Measurements from ENCODE around the gene VRK2.
"Not testable (repeated sequence)": the region's sequence is repeated elsewhere in the genome, so short reads cannot be mapped to it uniquely, and the experiment has no call there.

The VRK2 gene

DNA sequence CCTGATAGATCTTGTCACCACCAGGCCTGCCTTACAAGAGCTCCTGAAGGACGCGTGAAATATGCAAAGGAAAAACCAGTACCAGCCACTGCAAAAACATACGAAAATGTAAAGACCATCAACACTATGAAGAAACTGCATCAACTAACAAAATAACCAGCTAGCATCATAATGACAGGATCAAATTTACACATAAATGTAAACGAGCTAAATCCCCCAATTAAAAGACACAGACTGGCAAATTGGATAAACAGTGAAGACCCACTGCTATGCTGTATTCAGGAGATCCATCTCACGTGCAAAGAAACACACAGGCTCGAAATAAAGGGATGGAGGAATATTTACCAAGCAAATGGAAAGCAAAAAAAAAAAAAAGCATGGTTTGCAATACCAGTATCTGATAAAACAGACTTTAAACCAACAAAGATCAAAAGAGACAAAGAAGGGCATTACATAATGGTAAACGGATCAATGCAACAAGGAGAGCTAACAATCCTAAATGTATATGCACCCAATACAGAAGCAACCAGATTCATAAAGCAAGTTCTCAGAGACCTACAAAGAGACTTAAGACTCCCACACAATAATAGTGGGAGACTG is 123.8 kb downstream of the VRK2 start:
- not testable (repeated sequence) for DNase-seq

DNA sequence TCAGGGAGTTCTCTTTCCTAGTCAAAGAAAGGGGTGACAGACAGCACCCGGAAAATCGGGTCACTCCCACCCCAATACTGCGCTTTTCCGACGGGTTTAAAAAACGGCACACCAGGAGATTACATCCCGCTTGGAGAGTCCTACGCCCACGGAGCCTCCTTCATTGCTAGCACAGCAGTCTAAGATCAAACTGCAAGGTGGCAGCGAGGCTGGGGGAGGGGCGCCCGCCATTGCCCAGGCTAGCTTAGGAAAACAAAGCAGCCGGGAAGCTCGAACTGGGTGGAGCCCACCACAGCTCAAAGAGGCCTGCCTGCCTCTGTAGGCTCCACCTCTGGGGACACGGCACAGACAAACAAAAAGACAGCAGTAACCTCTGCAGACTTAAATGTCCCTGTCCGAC is 125.2 kb downstream of the VRK2 start:
- DNase-seq = not testable (repeated sequence)

DNA sequence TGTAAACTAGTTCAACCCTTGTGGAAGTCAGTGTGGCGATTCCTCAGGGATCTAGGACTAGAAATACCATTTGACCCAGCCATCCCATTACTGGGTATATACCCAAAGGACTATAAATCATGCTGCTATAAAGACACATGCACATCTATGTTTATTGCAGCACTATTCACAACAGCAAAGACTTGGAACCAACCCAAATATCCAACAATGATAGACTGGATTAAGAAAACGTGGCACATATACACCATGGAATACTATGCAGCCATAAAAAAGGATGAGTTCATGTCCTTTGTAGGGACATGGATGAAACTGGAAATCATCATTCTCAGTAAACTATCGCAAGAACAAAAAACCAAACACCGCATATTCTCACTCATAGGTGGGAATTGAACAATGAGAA is 130.6 kb downstream of the VRK2 start:
- not testable (repeated sequence) for DNase-seq

DNA sequence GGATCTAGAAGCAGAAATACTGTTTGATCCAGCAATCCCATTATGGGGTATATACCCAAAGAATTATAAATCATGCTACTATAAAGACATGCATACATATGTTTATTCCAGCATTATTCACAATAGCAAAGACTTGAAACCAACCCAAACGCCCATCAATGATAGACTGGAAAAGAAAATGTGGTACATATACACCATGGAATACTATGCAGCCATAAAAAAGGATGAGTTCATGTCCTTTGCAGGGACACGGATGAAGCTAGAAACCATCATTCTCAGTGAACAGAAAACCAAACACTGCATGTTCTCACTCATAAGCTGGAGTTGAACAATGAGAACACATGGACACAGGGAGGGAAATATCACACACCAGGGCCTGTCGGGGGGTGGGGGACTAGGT is 133.6 kb downstream of the VRK2 start:
- not testable (repeated sequence) for DNase-seq

DNA sequence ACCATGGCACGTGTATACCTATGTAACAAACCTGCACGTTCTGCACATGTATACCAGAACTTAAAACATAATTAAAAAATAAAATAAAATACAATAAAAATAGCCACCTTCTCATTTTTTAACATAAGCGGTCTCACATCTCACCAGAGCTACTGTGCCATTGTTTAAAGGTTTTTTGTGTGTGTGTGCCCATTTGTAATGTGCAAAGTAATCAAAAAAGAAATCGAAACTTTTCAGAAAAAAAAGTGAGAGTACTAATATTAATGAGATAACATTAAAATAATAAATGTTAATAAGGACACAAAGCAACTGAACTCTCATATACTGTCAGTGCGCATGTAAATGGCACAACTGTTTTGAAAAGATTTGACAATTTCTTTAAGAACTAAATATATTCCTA is 134.0 kb downstream of the VRK2 start:
- DNase-seq = no peak

DNA sequence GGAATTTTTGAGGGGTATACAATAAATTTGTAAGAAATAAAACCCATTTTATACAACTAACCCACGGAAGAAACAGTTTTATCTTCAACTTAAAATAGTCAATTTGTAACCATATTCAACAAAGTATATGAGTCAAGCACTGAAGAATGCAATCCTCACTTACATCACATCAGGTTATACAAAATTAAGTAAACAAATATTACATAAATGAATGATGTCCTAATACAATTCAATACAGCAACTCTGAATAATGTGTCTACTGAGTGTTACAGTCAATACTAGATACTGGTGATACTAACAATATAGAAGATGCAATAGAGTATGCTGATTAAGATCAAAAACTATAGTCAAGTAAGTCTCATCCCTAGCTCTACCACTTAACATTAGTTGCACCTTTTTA is 135.9 kb downstream of the VRK2 start:
- DNase-seq = no peak

DNA sequence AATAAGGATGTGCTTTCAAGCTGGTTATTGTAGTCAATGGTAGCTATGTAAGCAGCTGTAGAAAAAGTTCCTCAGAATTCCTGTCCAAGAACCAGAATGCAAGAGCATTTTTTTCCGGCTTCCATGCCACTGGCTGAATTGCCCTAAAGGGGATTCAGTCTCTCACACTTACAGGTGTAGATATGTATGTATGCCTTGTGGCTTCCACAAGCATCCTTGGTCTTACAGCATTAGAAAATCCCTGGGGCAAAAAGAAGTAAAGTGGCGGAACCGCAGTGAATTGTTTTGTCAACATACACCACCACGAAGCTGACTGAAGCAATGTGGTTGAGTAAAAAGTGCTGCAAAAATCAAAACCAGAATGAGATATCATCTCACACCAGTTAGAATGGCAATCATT is 139.9 kb downstream of the VRK2 start:
- DNase-seq = no peak

DNA sequence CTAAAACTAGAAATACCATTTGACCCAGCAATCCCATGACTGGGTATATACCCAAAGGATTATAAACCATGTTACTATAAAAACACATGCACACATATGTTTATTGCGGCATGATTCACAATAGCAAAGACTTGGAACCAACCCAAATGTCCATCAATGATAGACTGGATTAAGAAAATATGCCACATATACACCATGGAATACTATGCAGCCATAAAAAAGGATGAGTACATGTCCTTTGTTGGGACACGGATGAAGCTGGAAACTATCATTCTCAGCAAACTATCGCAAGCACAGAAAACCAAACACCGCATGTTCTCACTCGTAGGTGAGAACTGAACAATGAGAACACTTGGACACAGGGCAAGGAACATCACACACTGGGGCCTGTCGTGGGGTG is 140.4 kb downstream of the VRK2 start:
- DNase-seq = not testable (repeated sequence)

DNA sequence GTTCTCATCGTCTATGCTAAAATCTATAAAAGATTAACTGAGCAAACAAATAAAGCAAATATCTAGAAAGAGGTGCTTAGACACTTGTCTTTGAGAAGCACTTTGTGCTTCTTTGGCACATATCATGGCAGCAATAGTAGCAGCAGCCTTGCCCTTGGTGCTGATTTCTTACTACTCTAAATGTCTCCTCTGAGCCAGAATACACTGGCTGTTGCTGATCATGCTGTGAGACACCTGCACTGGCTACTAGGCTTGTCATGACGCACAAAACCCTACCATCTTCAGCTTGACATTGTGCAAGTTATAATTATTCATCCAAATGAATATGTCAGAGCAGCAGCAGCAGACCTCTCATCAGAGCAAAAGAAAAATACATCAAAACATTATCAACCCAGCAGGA is 147.9 kb downstream of the VRK2 start:
- DNase-seq = no peak

DNA sequence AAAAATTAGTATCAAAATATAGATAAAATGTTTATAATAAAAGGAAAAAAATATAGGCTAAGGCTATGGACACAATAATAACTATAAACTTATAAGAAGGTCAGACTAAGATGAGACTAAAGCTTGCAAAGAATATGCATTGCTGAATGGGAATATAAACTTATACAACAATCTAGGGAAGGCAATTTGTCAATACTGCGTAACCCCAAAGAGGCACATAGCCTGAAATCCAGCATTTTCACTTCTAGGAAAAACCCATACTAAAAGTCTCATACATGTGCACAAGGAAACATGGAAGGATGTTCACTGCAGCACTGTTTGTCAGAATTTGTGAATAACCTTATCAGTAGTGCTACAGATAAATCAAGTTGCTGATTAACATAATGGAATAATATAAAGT is 149.1 kb downstream of the VRK2 start:
- DNase-seq = no peak

DNA sequence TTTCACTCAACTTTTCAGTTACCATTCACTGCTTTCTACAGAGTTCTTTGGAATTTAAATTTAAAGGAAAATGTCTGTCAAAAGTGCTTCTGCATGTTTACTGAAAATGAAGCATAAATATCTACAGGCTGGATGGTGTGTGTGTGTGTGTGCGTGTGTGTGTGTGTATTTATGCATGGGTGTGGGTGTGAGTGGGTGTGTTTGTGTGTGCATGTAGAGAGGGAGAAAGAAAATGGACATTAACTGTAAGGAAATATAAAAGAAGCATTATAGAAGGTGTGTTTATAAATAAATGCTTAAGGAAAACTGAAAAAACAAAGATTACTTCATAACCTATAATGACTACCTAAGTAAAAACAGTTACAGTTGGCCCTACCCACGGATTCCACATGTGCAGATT is 151.3 kb downstream of the VRK2 start:
- DNase-seq = no peak

DNA sequence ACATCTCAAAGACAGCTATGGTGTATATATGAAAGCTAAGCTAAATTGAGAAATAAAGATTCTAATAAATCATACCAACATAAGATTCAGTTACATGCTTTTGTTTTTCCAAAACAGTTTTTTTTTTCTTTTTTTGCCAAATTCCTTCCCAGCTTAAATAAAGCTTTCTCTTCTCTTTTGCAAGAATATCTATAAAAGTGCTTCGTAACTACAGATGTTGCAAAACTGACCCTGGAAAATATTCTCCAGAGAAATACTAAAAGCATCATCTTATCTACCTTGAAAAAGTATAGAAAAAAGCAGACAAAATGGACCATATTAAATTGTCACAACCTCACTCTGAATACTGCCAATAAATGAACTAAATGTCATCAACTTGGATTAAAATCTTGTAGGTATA is 155.8 kb downstream of the VRK2 start:
- no peak for DNase-seq

DNA sequence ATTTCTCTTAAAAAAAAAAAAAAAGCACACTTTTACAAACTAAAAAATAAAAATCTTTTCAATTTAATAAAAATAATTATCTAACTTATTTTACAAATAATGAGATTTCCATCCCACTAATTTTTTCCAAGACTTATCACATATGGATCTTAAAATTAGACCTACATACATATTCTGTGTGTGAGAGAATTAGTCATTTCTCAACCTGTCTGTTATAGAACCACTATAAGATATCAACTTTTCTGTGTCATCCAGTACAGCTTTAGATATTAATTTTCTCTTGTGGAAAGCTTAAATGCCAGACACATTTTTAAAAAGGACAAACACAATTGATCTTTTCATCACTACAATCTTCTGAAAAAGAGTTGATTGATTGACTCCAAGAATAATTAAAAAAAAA is 156.4 kb downstream of the VRK2 start:
- DNase-seq = no peak

DNA sequence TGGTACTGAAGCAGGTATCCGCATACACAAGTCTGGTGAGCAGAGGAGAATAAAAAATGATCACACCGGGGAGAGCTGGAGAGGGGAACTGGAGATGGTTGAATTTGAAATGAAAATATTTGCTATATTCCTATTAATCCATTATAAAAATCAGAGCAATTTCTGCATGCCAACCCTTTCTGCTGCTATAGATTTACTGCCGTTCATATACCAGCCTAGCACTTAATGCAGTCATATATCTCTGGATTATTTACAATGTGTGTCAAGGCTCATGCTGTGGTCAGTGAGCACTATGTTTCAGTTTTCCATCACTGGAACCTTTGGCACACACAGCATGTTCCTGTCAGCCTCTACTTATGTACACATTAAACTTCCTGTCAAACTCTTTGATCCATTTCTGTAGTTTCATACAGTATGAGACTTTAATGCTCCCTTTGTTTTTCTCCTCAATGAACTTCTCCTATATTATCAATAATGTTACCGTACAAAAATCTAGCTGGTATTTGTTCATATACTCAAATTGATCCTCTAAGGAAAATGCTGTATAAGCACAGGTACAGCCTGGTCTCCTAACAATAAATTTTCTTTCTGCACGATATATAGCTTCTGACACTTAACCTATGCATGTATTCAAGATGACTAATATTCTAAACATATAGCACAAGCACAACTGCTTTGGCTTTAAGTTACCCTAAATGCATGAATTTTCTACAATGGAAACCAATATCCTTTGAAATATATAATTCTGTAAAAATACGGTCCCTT is 157.8 kb downstream of the VRK2 start:
- DNase-seq = no peak

DNA sequence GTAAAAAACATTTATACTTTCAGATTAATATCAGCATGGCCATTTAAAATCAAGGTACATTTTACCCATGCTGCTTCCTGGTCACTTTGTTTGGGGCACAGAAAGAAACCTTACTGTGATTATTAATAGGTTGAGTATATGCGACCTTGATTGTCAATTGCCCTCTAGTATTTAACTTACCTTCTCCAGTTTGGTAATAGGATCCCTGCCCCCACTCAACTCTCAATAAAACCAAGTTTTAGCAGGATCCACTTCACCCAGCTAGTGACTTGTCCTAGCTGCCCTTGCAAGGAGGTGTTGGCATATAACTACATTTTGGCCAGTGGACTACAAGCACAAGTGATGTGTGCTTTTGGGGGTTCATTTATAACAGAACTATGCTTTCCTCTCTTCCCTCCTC is 160.2 kb downstream of the VRK2 start:
- DNase-seq = no peak

DNA sequence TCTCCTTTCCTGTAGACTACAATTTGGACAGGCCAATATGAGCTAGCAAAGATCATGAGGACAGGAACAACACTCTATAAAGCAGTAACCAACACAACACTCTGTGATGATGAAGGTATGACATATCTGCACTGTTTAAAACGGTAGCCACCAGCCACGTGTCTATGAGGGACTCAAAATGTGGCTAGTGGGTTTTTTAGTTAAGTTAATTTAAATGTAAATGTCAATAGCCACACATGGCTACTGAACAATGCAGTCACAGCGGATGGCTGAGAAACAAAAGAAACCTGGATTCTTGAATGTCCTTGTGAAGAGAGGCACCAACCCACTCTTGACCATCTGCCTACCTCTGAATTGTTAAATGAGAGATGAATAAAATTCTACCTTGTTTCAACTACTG is 160.6 kb downstream of the VRK2 start:
- no peak for DNase-seq

Data from DMS 273 treated with DMSO at 0.1 percent for 48 hours (cell line).